Prostate gland (tissue), 2 donors: ENCODE measurements around the gene MCC.

Experiments used
- CTCF ChIP-seq, 4 experiments: fragments of 200-600 bp in 2 of 4; fragments of 450-650 bp in 2 of 4; sonication (generic) in 2 of 4; IDR thresholded peaks; 1 replicate in 3 of 4; 2 replicates in 1 of 4; pipeline ENCODE4 v1.5.1; 2016 to 2019; ENCODE audit warnings: antibody characterized with exemption in 4 of 4, mild to moderate bottlenecking in 2 of 4, moderate library complexity in 2 of 4
- POLR2AphosphoS5 ChIP-seq: sonication (generic); formaldehyde crosslinking; IDR thresholded peaks from one replicate; pipeline ENCODE4 v1.6.1; 2017; ENCODE audit warnings: antibody characterized with exemption

DNA sequence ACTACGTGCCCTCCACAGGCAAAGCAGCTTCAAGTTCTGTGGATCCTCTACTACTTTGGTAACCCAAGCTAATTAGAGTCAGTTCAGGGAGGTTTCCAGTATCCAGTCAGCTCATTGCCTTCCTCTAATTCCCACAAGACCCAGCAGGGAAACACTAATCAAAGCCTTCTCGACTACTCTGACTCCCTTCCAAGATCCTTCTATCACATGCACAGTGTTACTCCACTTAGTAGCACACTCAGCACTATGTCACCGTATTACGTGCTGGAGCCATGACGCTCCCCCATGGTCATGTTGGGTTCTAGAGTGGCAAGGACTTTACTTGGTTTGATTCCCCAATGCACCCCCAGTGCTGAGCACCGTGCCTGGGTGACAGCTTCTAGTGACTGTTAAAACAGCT is 458.6 kb downstream of the MCC start:
- TF ChIP-seq CTCF (IDR thresholded peaks at IDR 0.05) (no peak), POLR2AphosphoS5 (no peak)
